Vagina (tissue), 2 donors: ENCODE measurements around the gene OLFM1. TPM values are rescaled to one million over a fixed set of nuclear protein-coding genes. Genes with fewer than 3 reads are reported as not detected.

Experiments
- DNase-seq, 2 donors: peaks; one replicate each; pipeline ENCODE4 v3.0.0-alpha.2; 2017; ENCODE audit errors: extremely low spot score in 2 of 2
- H3K27ac ChIP-seq: fragments of 200-600 bp; sonication (generic); one replicate; pipeline ENCODE4 v1.5.1; 2019
- H3K27me3 ChIP-seq: fragments of 200-600 bp; sonication (generic); one replicate; pipeline ENCODE4 v1.5.1; 2019
- H3K36me3 ChIP-seq, 2 donors: fragments of 200-600 bp; sonication (generic); one replicate each; pipeline ENCODE4 v1.5.1; 2017 to 2019
- H3K4me1 ChIP-seq: fragments of 200-600 bp; sonication (generic); one replicate; pipeline ENCODE4 v1.5.1; 2019
- H3K4me3 ChIP-seq, 2 donors: fragments of 200-600 bp; sonication (generic); 1 replicate in 1 of 2; 2 replicates in 1 of 2; pipeline ENCODE4 v1.5.1; 2016 to 2019
- H3K9me3 ChIP-seq: fragments of 200-600 bp; sonication (generic); one replicate; pipeline ENCODE4 v1.5.1; 2019
- POLR2A ChIP-seq, 2 donors: fragments of 450-650 bp; IDR thresholded peaks; one replicate each; pipeline ENCODE4 v1.6.1; 2017; ENCODE audit warnings: antibody characterized with exemption in 2 of 2, mild to moderate bottlenecking in 2 of 2, moderate library complexity in 2 of 2
- POLR2AphosphoS5 ChIP-seq, 2 donors: sonication (generic); formaldehyde crosslinking; IDR thresholded peaks; one replicate each; pipeline ENCODE4 v1.9.0; 2017; ENCODE audit warnings: antibody characterized with exemption in 2 of 2, mild to moderate bottlenecking in 2 of 2, low read depth in 1 of 2; ENCODE audit not compliant: insufficient read depth in 1 of 2
- intact Hi-C: fragments of 100-400 bp; cut with DNase I; formaldehyde crosslinking; loops from one replicate; pipeline ENCODE4 v1.15.1; 2023
- total RNA-seq: library from RNA; depleted of rRNA; stranded (reverse); fragments of >200 nt; gene quantifications from one replicate; pipeline ENCODE4 v1.2.3, GENCODE V29; 2016
- TF ChIP-seq, protein P1 (sequence below), 3 experiments: fragments of 450-650 bp in 2 of 3; fragments of 200-600 bp in 1 of 3; sonication (generic) in 1 of 3; IDR thresholded peaks; one replicate each; pipeline ENCODE4 v1.5.1; 2017 to 2019; ENCODE audit warnings: antibody characterized with exemption in 3 of 3, mild to moderate bottlenecking in 2 of 3, moderate library complexity in 2 of 3

OLFM1 gene
- total RNA-seq, 1 donor from 2014 or later: 39.0 TPM

DNA sequence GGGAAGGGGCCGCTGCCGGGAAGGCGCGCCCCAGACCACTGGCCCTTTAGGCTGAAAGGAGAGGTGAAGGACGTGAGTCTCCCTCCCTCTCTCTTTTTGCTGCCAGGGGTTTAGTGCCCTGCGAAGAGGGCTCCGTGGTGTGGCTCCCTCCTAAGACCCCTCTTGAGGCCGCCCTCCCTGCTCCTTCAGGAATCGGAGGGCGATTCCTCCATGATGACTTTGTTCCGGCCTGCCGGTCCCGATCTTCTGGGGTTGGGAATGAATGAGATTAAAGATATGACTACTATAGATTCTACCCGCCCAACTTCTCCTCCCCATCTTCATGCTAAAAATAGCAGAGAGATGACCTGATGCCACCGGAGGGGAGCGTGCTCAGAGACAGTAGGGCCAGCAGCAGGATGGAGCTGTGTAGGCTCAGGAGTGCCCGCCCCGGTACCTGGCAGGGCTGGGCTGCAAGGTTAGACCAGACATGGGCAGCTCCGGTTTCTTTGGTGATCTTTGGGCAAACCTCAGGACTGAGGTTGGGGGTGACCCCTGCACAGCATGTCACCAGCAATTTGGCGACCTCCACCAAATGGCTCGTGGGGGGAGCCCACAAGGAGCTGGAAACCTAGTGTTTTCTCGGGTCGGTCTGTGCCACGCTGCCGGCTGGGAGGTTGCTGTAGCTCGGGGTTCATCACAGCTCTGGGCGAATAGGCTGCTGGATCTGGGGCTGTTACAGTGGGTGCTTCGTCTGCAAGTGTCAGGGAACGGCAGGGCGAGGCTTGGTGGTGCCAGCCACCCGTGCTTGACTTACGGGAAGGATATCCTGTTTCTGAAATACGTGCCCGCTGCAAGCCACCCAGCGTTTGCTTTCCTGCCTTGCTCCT lies 1.7 kb downstream of the OLFM1 start:
- no peak overlapping the region for H3K27ac ChIP-seq
- H3K27me3 ChIP-seq: peaks cover 3% of the 10 kb centered on the region
- no peaks in the 10 kb centered on the region for H3K36me3 ChIP-seq
- peak overlapping the region; percentile 45 to 64 for H3K4me3 ChIP-seq
- no peak for DNase-seq
- H3K4me1 ChIP-seq: peaks cover 21% of the 10 kb centered on the region
- intact Hi-C loops: no loop called here
- TF ChIP-seq, protein P1, sequence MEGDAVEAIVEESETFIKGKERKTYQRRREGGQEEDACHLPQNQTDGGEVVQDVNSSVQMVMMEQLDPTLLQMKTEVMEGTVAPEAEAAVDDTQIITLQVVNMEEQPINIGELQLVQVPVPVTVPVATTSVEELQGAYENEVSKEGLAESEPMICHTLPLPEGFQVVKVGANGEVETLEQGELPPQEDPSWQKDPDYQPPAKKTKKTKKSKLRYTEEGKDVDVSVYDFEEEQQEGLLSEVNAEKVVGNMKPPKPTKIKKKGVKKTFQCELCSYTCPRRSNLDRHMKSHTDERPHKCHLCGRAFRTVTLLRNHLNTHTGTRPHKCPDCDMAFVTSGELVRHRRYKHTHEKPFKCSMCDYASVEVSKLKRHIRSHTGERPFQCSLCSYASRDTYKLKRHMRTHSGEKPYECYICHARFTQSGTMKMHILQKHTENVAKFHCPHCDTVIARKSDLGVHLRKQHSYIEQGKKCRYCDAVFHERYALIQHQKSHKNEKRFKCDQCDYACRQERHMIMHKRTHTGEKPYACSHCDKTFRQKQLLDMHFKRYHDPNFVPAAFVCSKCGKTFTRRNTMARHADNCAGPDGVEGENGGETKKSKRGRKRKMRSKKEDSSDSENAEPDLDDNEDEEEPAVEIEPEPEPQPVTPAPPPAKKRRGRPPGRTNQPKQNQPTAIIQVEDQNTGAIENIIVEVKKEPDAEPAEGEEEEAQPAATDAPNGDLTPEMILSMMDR (IDR thresholded peaks at IDR 0.05): no peak
- no peak for TF ChIP-seq POLR2A (IDR thresholded peaks at IDR 0.05)
- H3K9me3 ChIP-seq: no peaks in the 10 kb centered on the region

GRCh38 chr9:135090081-135090480 lies 2.6 kb downstream of the OLFM1 start:
- peaks cover 3% of the 10 kb centered on the region for H3K27me3 ChIP-seq
- H3K4me3 ChIP-seq: no peak overlapping the region
- no peak overlapping the region for H3K27ac ChIP-seq
- TF ChIP-seq POLR2A (IDR thresholded peaks at IDR 0.05) (no peak), POLR2AphosphoS5 (IDR thresholded peaks at IDR 0.05; ENCODE audit: insufficient read depth in 1 of 2, low read depth in 1 of 2) (no peak)
- TF ChIP-seq, protein P1 (IDR thresholded peaks at IDR 0.05): no peak
- DNase-seq: no peak
- no peaks in the 10 kb centered on the region for H3K9me3 ChIP-seq
- intact Hi-C loops: no loop called here
- H3K4me1 ChIP-seq: peaks cover 21% of the 10 kb centered on the region
- no peaks in the 10 kb centered on the region for H3K36me3 ChIP-seq

DNA sequence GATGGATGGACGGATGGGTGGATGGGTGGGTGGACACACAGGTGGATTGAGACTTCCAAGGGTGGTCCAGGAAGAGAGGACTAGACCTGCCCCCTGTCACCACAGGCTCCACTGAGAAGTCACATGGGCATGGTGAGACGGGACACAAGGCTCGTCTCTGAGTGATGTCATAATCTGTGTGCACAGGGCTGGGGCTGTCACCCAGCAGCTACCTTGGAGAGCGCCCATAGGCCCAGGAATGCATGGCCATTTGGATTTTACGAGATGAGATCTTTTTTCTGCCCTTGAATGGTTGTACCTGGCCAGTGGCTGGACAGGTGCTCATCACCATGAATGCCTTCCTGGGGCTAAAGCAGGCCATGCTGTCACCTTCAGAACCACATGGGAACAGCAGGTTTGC lies 3.1 kb downstream of the OLFM1 start:
- Histone ChIP-seq H3K4me3 (no peak overlapping the region), H3K9me3 (no peaks in the 10 kb centered on the region), H3K27ac (no peak overlapping the region), H3K27me3 (peaks cover 3% of the 10 kb centered on the region), H3K36me3 (no peaks in the 10 kb centered on the region), H3K4me1 (peaks cover 21% of the 10 kb centered on the region)
- no peak for DNase-seq
- intact Hi-C loops: no loop called here
- TF ChIP-seq, protein P1 (IDR thresholded peaks at IDR 0.05): no peak
- no peak for TF ChIP-seq POLR2A (IDR thresholded peaks at IDR 0.05)
- TF ChIP-seq POLR2AphosphoS5 (IDR thresholded peaks at IDR 0.05; ENCODE audit: insufficient read depth in 1 of 2, low read depth in 1 of 2): no peak

- DNase-seq: no peak
- TF ChIP-seq, protein P1 (IDR thresholded peaks at IDR 0.05): no peak
- TF ChIP-seq POLR2AphosphoS5 (IDR thresholded peaks at IDR 0.05; ENCODE audit: insufficient read depth in 1 of 2, low read depth in 1 of 2): no peak
- no peak for TF ChIP-seq POLR2A (IDR thresholded peaks at IDR 0.05)
- intact Hi-C loops: no loop called here
- H3K4me1 ChIP-seq: peaks cover 17% of the 10 kb centered on the region
- H3K27ac ChIP-seq: no peak overlapping the region
- no peak overlapping the region for H3K4me3 ChIP-seq
- H3K27me3 ChIP-seq: peaks cover 3% of the 10 kb centered on the region
- H3K36me3 ChIP-seq: no peaks in the 10 kb centered on the region
- no peaks in the 10 kb centered on the region for H3K9me3 ChIP-seq
Measured at GRCh38 chr9:135091545-135091944, 4.1 kb downstream of the OLFM1 start.

- Histone ChIP-seq H3K27me3 (peaks cover 3% of the 10 kb centered on the region), H3K27ac (no peak overlapping the region), H3K4me1 (peaks cover 9% of the 10 kb centered on the region), H3K4me3 (no peak overlapping the region), H3K36me3 (no peaks in the 10 kb centered on the region), H3K9me3 (no peaks in the 10 kb centered on the region)
- intact Hi-C loops: no loop called here
- DNase-seq: no peak
- TF ChIP-seq, protein P1 (IDR thresholded peaks at IDR 0.05): no peak
- TF ChIP-seq POLR2AphosphoS5 (IDR thresholded peaks at IDR 0.05; ENCODE audit: insufficient read depth in 1 of 2, low read depth in 1 of 2): no peak
- TF ChIP-seq POLR2A (IDR thresholded peaks at IDR 0.05): no peak
Measured at GRCh38 chr9:135093111-135093510, 5.6 kb downstream of the OLFM1 start.
